Breast epithelium (tissue), 4 donors: ENCODE data around the gene CENPU. TPM values are rescaled to one million over a fixed set of nuclear protein-coding genes. Genes with fewer than 3 reads are reported as not detected.

Experiments used
- DNase-seq, 2 donors: peaks; one replicate each; pipeline ENCODE4 v3.0.0-alpha.2; 2019; ENCODE audit warnings: low spot score in 2 of 2
- H3K27ac ChIP-seq, 2 donors: fragments of 200-600 bp; sonication (generic) in 1 of 2; one replicate each; pipeline ENCODE4 v1.5.1; 2016 to 2019; ENCODE audit warnings: mild to moderate bottlenecking in 1 of 2
- H3K27me3 ChIP-seq, 2 donors: fragments of 200-600 bp; sonication (generic) in 1 of 2; one replicate each; pipeline versions ENCODE4 v1.5.1 to v1.6.0; 2017 to 2019; ENCODE audit warnings: control low read depth in 1 of 2, mild to moderate bottlenecking in 1 of 2
- H3K36me3 ChIP-seq: fragments of 200-600 bp; one replicate; pipeline ENCODE4 v1.5.1; 2019
- H3K4me1 ChIP-seq, 2 donors: fragments of 200-600 bp; sonication (generic); one replicate each; pipeline ENCODE4 v1.5.1; 2016 to 2019; ENCODE audit warnings: control low read depth in 1 of 2
- H3K4me3 ChIP-seq, 3 donors: fragments of 200-600 bp; sonication (generic); 1 replicate in 2 of 3; 2 replicates in 1 of 3; pipeline ENCODE4 v1.5.1; 2016 to 2019; ENCODE audit warnings: mild to moderate bottlenecking in 3 of 3, moderate library complexity in 2 of 3
- H3K9me3 ChIP-seq, 2 donors: fragments of 200-600 bp; sonication (generic) in 1 of 2; one replicate each; pipeline ENCODE4 v1.5.1; 2016 to 2019; ENCODE audit warnings: control low read depth in 1 of 2
- CTCF ChIP-seq, 3 donors: fragments of 450-650 bp; IDR thresholded peaks; one replicate each; pipeline ENCODE4 v1.5.1; 2016 to 2017; ENCODE audit warnings: antibody characterized with exemption in 3 of 3, mild to moderate bottlenecking in 3 of 3, moderate library complexity in 3 of 3
- POLR2A ChIP-seq: fragments of 450-650 bp; IDR thresholded peaks from one replicate; pipeline ENCODE4 v1.6.1; 2016; ENCODE audit warnings: antibody characterized with exemption, mild to moderate bottlenecking, moderate library complexity
- POLR2AphosphoS5 ChIP-seq, 3 donors: sonication (generic); formaldehyde crosslinking; IDR thresholded peaks; one replicate each; pipeline ENCODE4 v1.6.1; 2017; ENCODE audit warnings: antibody characterized with exemption in 3 of 3
- intact Hi-C: fragments of 100-400 bp; cut with DNase I; formaldehyde crosslinking; loops from one replicate; pipeline ENCODE4 v1.15.1; 2023; ENCODE audit warnings: low total_unique reads
- total RNA-seq, 3 donors: library from RNA; depleted of rRNA; stranded (reverse); fragments of >200 nt; gene quantifications; one replicate each; pipeline ENCODE4 v1.1.0, GENCODE V29; 2016

CENPU gene
- total RNA-seq, 3 donors from 2014 or later: 2.2 to 4.3 (median 2.6) TPM

DNA sequence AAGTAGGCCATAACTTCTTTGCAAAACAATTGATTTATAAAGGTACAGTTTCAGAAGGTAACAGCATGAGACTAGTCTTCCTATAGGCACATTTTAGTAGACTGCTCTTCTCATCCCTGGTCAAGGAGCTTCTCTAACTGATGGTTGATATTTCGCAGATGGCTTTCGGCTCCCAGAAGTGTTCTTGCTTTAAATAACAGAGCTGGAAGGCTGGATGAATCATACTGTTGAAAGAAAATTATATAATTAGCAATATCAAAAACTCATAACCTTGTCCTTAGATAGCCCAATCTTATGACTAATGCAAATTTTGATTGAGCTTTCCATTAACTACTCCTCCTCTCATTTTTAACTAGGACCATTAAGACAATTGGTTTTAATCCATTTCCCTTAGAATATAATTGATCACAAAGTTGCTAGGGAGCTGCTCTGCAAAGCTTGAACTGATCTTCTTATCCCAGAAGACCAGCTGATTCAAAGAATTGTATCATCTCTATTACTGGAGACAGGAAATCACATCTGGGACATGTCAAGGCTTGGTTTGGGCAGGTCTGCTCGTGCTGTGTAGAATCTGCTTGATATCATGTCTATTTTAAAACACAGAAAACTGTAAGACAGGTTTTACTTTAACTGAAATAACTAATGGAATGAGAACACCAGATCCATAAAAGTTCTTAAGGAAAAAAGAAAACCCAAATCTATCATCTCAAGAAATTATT, 38.6 kb downstream of the CENPU start:
- Histone ChIP-seq H3K36me3 (no peaks in the 10 kb centered on the region), H3K9me3 (no peaks in the 10 kb centered on the region), H3K4me3 (no peak overlapping the region), H3K27me3 (no peaks in the 10 kb centered on the region), H3K4me1 (no peaks in the 10 kb centered on the region), H3K27ac (no peak overlapping the region)
- intact Hi-C loops: no loop called here
- DNase-seq: no peak
- no peak for TF ChIP-seq CTCF (IDR thresholded peaks at IDR 0.05)
- no peak for TF ChIP-seq POLR2A
- TF ChIP-seq POLR2AphosphoS5 (IDR thresholded peaks at IDR 0.05): no peak

GRCh38 chr4:184694412-184694956, 39.4 kb downstream of the CENPU start:
- TF ChIP-seq CTCF (IDR thresholded peaks at IDR 0.05): no peak
- TF ChIP-seq POLR2AphosphoS5 (IDR thresholded peaks at IDR 0.05): no peak
- no peak for TF ChIP-seq POLR2A
- no peaks in the 10 kb centered on the region for H3K9me3 ChIP-seq
- H3K27ac ChIP-seq: no peak overlapping the region
- no peak for DNase-seq
- H3K4me3 ChIP-seq: no peak overlapping the region
- H3K27me3 ChIP-seq: no peaks in the 10 kb centered on the region
- no peaks in the 10 kb centered on the region for H3K36me3 ChIP-seq
- H3K4me1 ChIP-seq: no peaks in the 10 kb centered on the region
- intact Hi-C loops: no loop called here

GRCh38 chr4:184693056-184693455, 40.8 kb downstream of the CENPU start:
- Histone ChIP-seq H3K36me3 (no peaks in the 10 kb centered on the region), H3K27ac (no peak overlapping the region), H3K9me3 (no peaks in the 10 kb centered on the region), H3K4me1 (no peaks in the 10 kb centered on the region), H3K27me3 (no peaks in the 10 kb centered on the region), H3K4me3 (no peak overlapping the region)
- TF ChIP-seq POLR2AphosphoS5 (IDR thresholded peaks at IDR 0.05) (no peak), POLR2A (no peak), CTCF (IDR thresholded peaks at IDR 0.05) (no peak)
- no peak for DNase-seq
- intact Hi-C loops: no loop called here

- intact Hi-C loops: no loop called here
These were observed 44.2 kb downstream of the CENPU start for GRCh38 chr4:184689681-184690080.

More at GRCh38 chr4:184689681-184690080, 44.2 kb downstream of the CENPU start:
- H3K27ac ChIP-seq: no peak overlapping the region
- H3K4me3 ChIP-seq: no peak overlapping the region
- no peak for TF ChIP-seq CTCF (IDR thresholded peaks at IDR 0.05)
- no peak for TF ChIP-seq POLR2AphosphoS5 (IDR thresholded peaks at IDR 0.05)
- no peaks in the 10 kb centered on the region for H3K4me1 ChIP-seq
- DNase-seq: no peak
- H3K36me3 ChIP-seq: no peaks in the 10 kb centered on the region
- H3K27me3 ChIP-seq: no peaks in the 10 kb centered on the region
- H3K9me3 ChIP-seq: no peaks in the 10 kb centered on the region
